Mesodermal cell (in vitro differentiated cells): ENCODE measurements around the gene TWIST1. TPM values are rescaled to one million over a fixed set of nuclear protein-coding genes. Genes with fewer than 3 reads are reported as not detected.

Experiments
- H3K27ac ChIP-seq: 2 replicates; pipeline ENCODE4 v1.7.0; 2013; ENCODE audit warnings: mild to moderate bottlenecking, low read depth, low read length, moderate library complexity; ENCODE audit not compliant: severe bottlenecking
- H3K36me3 ChIP-seq: 2 replicates; pipeline ENCODE4 v1.7.1; 2013; ENCODE audit warnings: mild to moderate bottlenecking, low read length, moderate library complexity; ENCODE audit not compliant: control insufficient read depth, insufficient read depth
- H3K4me1 ChIP-seq: one replicate; pipeline ENCODE4 v1.7.1; 2013; ENCODE audit warnings: mild to moderate bottlenecking, low read length; ENCODE audit not compliant: insufficient read depth, control insufficient read depth, poor library complexity, severe bottlenecking
- H3K4me3 ChIP-seq: 2 replicates; pipeline ENCODE4 v1.7.0; 2013; ENCODE audit warnings: low read length, control low read depth, mild to moderate bottlenecking; ENCODE audit not compliant: insufficient read depth, poor library complexity, severe bottlenecking; ENCODE audit errors: extremely low read depth
- H3K9me3 ChIP-seq: 2 replicates; pipeline ENCODE4 v1.7.1; 2013; ENCODE audit warnings: mild to moderate bottlenecking, low read length, moderate library complexity; ENCODE audit not compliant: control insufficient read depth
- WGBS, 2 experiments: methylation state at CpG; one replicate each; pipeline ENCODE4 v1.1.5; 2013; ENCODE audit warnings: missing lambda C conversion rate in 2 of 2; ENCODE audit not compliant: insufficient coverage in 2 of 2; 5-methylcytosine and 5-hydroxymethylcytosine counted together
- polyA plus RNA-seq, 2 experiments: library from polyadenylated mRNA; stranded (reverse); fragments of 50-300 nt; gene quantifications; one replicate each; pipeline ENCODE4 v1.2.3, GENCODE V29; 2013

The TWIST1 gene
- polyA plus RNA-seq (2013, experiment 1 of 2): 19.1 TPM
- 17.5 TPM for polyA plus RNA-seq (2013, experiment 2 of 2)

DNA sequence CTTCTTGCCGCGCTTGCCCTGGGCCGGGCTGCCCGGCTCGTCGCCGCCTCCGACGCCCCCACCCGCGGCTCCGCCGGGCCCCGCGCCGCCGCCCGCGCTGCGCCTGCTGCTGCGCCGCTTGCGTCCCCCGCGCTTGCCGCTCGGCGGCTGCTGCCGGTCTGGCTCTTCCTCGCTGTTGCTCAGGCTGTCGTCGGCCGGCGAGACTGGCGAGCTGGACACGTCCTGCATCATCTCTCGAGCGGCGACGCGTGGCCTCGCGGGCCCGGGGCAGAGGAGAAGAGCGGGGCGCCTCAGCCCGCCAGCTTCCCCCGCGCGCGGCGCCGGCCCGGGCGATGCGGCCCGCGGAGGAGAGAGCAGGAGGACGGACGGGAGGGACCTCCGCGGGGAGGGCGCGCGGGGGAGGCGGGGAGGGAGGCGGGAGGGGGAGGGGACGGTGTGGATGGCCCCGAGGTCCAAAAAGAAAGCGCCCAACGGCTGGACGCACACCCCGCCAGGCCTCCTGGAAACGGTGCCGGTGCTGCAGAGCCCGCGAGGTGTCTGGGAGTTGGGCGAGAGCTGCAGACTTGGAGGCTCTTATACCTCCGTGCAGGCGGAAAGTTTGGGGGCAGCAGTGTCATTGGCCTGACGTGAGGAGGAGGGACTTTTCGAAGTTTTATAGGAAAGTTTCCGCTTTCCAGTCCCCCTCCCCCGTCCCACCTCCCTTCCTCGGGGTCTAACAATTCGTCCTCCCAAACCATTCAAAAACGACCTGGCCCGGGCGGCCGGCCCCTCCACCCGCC is at the start of gene TWIST1:
TWIST1 (minus strand) TSS at position 546 of the 779 bp plus-strand sequence; CDS start at position 231, 315 bp downstream.
- H3K4me3 ChIP-seq: peak within 1 kb of the TSS; percentile 77
- WGBS, 2 experiments: 0% methylated on average over 28 to 41 of the region's 91 CpGs
- H3K27ac ChIP-seq: peak within 1 kb of the TSS; percentile 39
- no peaks in the 10 kb centered on the region for H3K36me3 ChIP-seq
- peaks cover 6% of the 10 kb centered on the region for H3K4me1 ChIP-seq
- no peaks in the 10 kb centered on the region for H3K9me3 ChIP-seq

GRCh38 chr7:19161671-19162070 is 44.2 kb upstream of the TWIST1 start:
- WGBS, 2 experiments: 75 to 80% methylated on average over 1 to 2 of the region's 3 CpGs
- no peak overlapping the region for H3K4me3 ChIP-seq
- no peaks in the 10 kb centered on the region for H3K36me3 ChIP-seq
- H3K4me1 ChIP-seq: no peaks in the 10 kb centered on the region
- no peaks in the 10 kb centered on the region for H3K9me3 ChIP-seq
- no peak overlapping the region for H3K27ac ChIP-seq

- H3K36me3 ChIP-seq: no peaks in the 10 kb centered on the region
- H3K27ac ChIP-seq: no peak overlapping the region
- no peak overlapping the region for H3K4me3 ChIP-seq
- H3K4me1 ChIP-seq: no peaks in the 10 kb centered on the region
- H3K9me3 ChIP-seq: no peaks in the 10 kb centered on the region
- WGBS, 2 experiments: no CpG with 5 or more reads among the region's 4 CpGs
These were observed 29.3 kb upstream of the TWIST1 start for GRCh38 chr7:19146699-19147098.

- Histone ChIP-seq H3K9me3 (no peaks in the 10 kb centered on the region), H3K27ac (no peak overlapping the region), H3K4me1 (no peaks in the 10 kb centered on the region), H3K36me3 (no peaks in the 10 kb centered on the region), H3K4me3 (no peak overlapping the region)
- WGBS, 2 experiments: 2 to 3% methylated on average over 13 to 15 of the region's 19 CpGs
These were observed 28.1 kb upstream of the TWIST1 start for GRCh38 chr7:19145434-19146115.

GRCh38 chr7:19144661-19145433 is 27.4 kb upstream of the TWIST1 start, which contains the start of gene FERD3L:
Gene FERD3L (minus strand): TSS chr7:19145421. CDS start chr7:19145362, 59 bp downstream.
- Histone ChIP-seq H3K36me3 (no peaks in the 10 kb centered on the region), H3K9me3 (no peaks in the 10 kb centered on the region), H3K4me1 (no peaks in the 10 kb centered on the region), H3K27ac (no peak within 1 kb of the TSS), H3K4me3 (peak within 1 kb of the TSS; percentile 25)
- 1 to 2% methylated on average over 43 to 45 of the region's 51 CpGs for WGBS, 2 experiments

- WGBS, 2 experiments: 1 to 3% methylated on average over 9 to 17 of the region's 30 CpGs
- H3K4me3 ChIP-seq: peak overlapping the region; percentile 25
- H3K36me3 ChIP-seq: no peaks in the 10 kb centered on the region
- no peaks in the 10 kb centered on the region for H3K4me1 ChIP-seq
- no peak overlapping the region for H3K27ac ChIP-seq
- H3K9me3 ChIP-seq: no peaks in the 10 kb centered on the region
These were observed 26.6 kb upstream of the TWIST1 start for GRCh38 chr7:19143881-19144574.

DNA sequence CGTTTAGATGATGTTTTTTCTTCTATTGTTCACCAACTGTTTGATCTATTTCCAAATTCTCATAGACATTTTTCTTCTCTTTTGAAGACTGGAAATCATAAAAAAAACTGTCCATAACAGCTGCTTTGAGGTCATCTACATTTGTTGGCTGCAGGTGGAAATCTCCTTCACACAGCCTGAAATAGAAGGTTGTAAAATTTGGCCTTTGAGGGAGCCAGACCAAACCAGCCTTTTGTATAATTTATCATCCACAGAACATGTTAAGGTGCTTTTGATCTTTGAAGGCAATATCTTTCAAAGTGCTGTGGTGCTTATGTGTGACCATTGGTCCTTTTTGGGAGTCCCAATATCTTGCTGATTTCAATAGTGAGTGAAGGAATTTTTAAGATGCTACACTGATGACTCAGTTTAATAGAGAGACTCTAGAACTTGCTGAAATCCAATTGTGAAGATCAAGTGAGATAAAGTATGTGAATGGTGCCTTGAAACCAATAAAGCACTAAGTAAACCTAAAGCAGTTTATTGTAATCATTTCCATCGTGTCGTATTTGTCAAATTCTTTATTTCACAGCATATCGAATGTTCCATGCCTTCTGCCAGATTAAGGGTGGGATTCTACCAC is 22.4 kb upstream of the TWIST1 start:
- H3K4me3 ChIP-seq: no peak overlapping the region
- WGBS, 2 experiments: 81 to 100% methylated on average over 1 to 4 of the region's 4 CpGs
- H3K27ac ChIP-seq: no peak overlapping the region
- H3K9me3 ChIP-seq: no peaks in the 10 kb centered on the region
- no peaks in the 10 kb centered on the region for H3K36me3 ChIP-seq
- H3K4me1 ChIP-seq: no peaks in the 10 kb centered on the region

DNA sequence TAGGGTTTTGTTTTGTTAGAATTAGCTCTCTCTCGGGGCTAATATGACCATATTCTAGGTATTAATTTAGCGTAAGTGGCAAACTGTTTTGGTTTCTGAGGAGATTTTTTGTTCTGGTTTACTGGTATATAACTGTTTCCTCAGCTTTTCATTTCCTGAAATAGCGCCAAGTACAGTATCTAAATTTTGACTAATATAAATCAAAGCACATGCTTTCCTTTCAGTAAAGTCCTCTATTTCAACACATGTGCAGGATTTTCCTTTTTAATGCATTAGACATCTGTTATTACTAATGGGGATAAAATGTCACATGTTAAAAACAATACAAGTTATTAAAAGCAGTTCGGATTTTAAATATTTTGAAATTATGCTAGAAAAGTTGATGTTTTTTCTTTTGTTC is 16.4 kb upstream of the TWIST1 start:
- no peaks in the 10 kb centered on the region for H3K4me1 ChIP-seq
- H3K9me3 ChIP-seq: no peaks in the 10 kb centered on the region
- no peaks in the 10 kb centered on the region for H3K36me3 ChIP-seq
- no peak overlapping the region for H3K4me3 ChIP-seq
- 100% methylated on average over 1 of the region's 4 CpGs; no CpG with 5 or more reads in 1 of the 2 experiments for WGBS, 2 experiments
- H3K27ac ChIP-seq: no peak overlapping the region

- no peak overlapping the region for H3K4me3 ChIP-seq
- H3K36me3 ChIP-seq: no peaks in the 10 kb centered on the region
- no peaks in the 10 kb centered on the region for H3K4me1 ChIP-seq
- WGBS, 2 experiments: 75 to 82% methylated on average over 2 of the region's 4 CpGs
- H3K9me3 ChIP-seq: no peaks in the 10 kb centered on the region
- no peak overlapping the region for H3K27ac ChIP-seq
These were observed 16.0 kb upstream of the TWIST1 start for GRCh38 chr7:19133390-19133789.

DNA sequence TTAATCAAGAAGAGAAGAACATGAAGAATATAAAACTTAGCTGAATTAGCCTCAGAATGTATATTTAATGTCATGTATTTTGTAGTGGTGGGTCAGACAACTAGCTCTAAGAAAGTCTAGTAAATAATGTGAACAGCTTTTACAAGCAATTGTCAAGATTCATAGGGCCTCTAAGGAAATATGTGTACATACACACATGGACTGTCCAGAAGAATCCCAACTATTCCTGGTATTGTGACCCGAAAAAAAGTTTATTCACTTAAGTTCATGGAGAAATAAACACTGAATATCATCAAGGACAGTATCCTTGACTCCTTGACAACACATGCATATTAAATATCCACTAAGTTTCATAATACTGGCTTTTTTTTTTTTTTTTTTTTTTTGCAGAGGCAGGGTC is 11.4 kb upstream of the TWIST1 start:
- H3K9me3 ChIP-seq: no peaks in the 10 kb centered on the region
- H3K4me1 ChIP-seq: no peaks in the 10 kb centered on the region
- no peak overlapping the region for H3K4me3 ChIP-seq
- no peak overlapping the region for H3K27ac ChIP-seq
- no peaks in the 10 kb centered on the region for H3K36me3 ChIP-seq
- no CpG with 5 or more reads among the region's 1 CpG for WGBS, 2 experiments
